NB4 (cell line): ENCODE measurements around the gene RPS6KA1.

Source experiments
- MYC ChIP-seq: IDR thresholded peaks from 2 replicates; pipeline ENCODE4 v1.6.1; 2011; ENCODE audit warnings: low read depth, low read length
- POLR2A ChIP-seq: IDR thresholded peaks from 2 replicates; pipeline ENCODE4 v1.6.1; 2011; ENCODE audit warnings: mild to moderate bottlenecking; ENCODE audit not compliant: insufficient read length; ENCODE audit errors: extremely low read depth
- TF ChIP-seq, protein P1 (sequence below): IDR thresholded peaks from one replicate; pipeline ENCODE4 v1.5.1; 2012; ENCODE audit warnings: low read depth, low read length
- TF ChIP-seq, protein P2 (sequence below): IDR thresholded peaks from 2 replicates; pipeline ENCODE4 v1.6.1; 2011; ENCODE audit warnings: low read depth, low read length

DNA sequence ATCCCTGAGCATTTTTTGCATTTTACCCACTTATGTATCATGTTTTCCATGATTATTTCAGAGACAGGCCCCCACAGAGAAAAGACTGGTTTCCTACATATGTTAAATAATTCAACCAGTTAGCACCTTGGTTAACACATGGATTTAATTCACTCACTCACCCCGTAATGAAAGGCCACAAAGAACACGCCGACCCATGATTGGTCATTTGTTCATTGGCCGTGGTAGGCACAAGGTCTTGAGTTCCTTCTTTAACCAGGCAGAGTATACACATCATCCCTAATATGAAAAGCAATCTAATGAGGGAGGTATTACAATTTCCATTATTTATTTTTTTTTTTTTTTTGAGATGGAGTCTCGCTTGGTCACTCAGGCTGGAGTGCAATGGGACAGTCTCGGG is 50.6 kb downstream of the RPS6KA1 start:
- TF ChIP-seq, protein P1, sequence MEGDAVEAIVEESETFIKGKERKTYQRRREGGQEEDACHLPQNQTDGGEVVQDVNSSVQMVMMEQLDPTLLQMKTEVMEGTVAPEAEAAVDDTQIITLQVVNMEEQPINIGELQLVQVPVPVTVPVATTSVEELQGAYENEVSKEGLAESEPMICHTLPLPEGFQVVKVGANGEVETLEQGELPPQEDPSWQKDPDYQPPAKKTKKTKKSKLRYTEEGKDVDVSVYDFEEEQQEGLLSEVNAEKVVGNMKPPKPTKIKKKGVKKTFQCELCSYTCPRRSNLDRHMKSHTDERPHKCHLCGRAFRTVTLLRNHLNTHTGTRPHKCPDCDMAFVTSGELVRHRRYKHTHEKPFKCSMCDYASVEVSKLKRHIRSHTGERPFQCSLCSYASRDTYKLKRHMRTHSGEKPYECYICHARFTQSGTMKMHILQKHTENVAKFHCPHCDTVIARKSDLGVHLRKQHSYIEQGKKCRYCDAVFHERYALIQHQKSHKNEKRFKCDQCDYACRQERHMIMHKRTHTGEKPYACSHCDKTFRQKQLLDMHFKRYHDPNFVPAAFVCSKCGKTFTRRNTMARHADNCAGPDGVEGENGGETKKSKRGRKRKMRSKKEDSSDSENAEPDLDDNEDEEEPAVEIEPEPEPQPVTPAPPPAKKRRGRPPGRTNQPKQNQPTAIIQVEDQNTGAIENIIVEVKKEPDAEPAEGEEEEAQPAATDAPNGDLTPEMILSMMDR, result no peak
- TF ChIP-seq POLR2A (no peak), MYC (no peak)
- TF ChIP-seq, protein P2, sequence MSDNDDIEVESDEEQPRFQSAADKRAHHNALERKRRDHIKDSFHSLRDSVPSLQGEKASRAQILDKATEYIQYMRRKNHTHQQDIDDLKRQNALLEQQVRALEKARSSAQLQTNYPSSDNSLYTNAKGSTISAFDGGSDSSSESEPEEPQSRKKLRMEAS, result no peak
